NT2/D1 (cell line): ENCODE data around the gene TMEM270.

Experiments
- DNase-seq: peaks from one replicate; pipeline ENCODE4 v3.0.0-alpha.2; 2011; ENCODE audit warnings: low read depth, low spot score
- H3K27me3 ChIP-seq: 2 replicates; pipeline ENCODE4 v1.6.0; 2011; ENCODE audit warnings: mild to moderate bottlenecking; ENCODE audit not compliant: insufficient read length, insufficient read depth
- H3K36me3 ChIP-seq: 2 replicates; pipeline ENCODE4 v1.6.1; 2011; ENCODE audit warnings: mild to moderate bottlenecking, low read length, mixed read lengths; ENCODE audit not compliant: insufficient read depth, insufficient read length
- H3K4me1 ChIP-seq: 2 replicates; pipeline ENCODE4 v1.5.1; 2011; ENCODE audit not compliant: insufficient read depth, insufficient read length
- H3K4me3 ChIP-seq: 2 replicates; pipeline ENCODE4 v1.5.1; 2011; ENCODE audit warnings: low read depth; ENCODE audit not compliant: insufficient read length
- H3K9ac ChIP-seq: 2 replicates; pipeline ENCODE4 v1.6.0; 2011; ENCODE audit warnings: low read depth; ENCODE audit not compliant: insufficient read length
- H3K9me3 ChIP-seq: 2 replicates; pipeline ENCODE4 v1.5.1; 2011; ENCODE audit warnings: mild to moderate bottlenecking, low read length; ENCODE audit not compliant: insufficient read depth
- SUZ12 ChIP-seq: IDR thresholded peaks from 2 replicates; pipeline ENCODE4 v1.6.1; 2011; ENCODE audit not compliant: insufficient read length, insufficient read depth; ENCODE audit errors: extremely low read depth
- YY1 ChIP-seq: IDR thresholded peaks from 2 replicates; pipeline ENCODE4 v1.6.1; 2011; ENCODE audit not compliant: insufficient read length, insufficient read depth
- ZNF274 ChIP-seq: IDR thresholded peaks from 2 replicates; pipeline ENCODE4 v1.6.1; 2011; ENCODE audit warnings: mild to moderate bottlenecking, low read depth, low read length

TMEM270 gene

GRCh38 chr7:73850781-73851207 lies 10.2 kb upstream of the TMEM270 start:
- TF ChIP-seq YY1 (no peak), SUZ12 (no peak), ZNF274 (no peak)
- DNase-seq = no peak
- Histone ChIP-seq H3K4me1 (peaks cover 9% of the 10 kb centered on the region), H3K4me3 (no peak overlapping the region), H3K36me3 (no peaks in the 10 kb centered on the region), H3K27me3 (peaks cover 6% of the 10 kb centered on the region), H3K9ac (no peak overlapping the region), H3K9me3 (no peaks in the 10 kb centered on the region)

GRCh38 chr7:73851410-73852338 lies 9.3 kb upstream of the TMEM270 start:
- no peaks in the 10 kb centered on the region for H3K9me3 ChIP-seq
- H3K4me1 ChIP-seq = peaks cover 9% of the 10 kb centered on the region
- H3K27me3 ChIP-seq = peaks cover 6% of the 10 kb centered on the region
- no peak for DNase-seq
- H3K9ac ChIP-seq = no peak overlapping the region
- no peaks in the 10 kb centered on the region for H3K36me3 ChIP-seq
- H3K4me3 ChIP-seq = no peak overlapping the region
- no peak for TF ChIP-seq SUZ12
- TF ChIP-seq ZNF274 = no peak
- TF ChIP-seq YY1 = no peak

- no peak for DNase-seq
- TF ChIP-seq ZNF274 = no peak
- TF ChIP-seq SUZ12 = no peak
- no peak for TF ChIP-seq YY1
- Histone ChIP-seq H3K4me3 (no peak overlapping the region), H3K27me3 (peaks cover 6% of the 10 kb centered on the region), H3K36me3 (no peaks in the 10 kb centered on the region), H3K4me1 (peaks cover 7% of the 10 kb centered on the region), H3K9ac (no peak overlapping the region), H3K9me3 (no peaks in the 10 kb centered on the region)
These were observed 8.5 kb upstream of the TMEM270 start for GRCh38 chr7:73852500-73852899.

- DNase-seq = no peak
- TF ChIP-seq SUZ12 = no peak
- no peak for TF ChIP-seq ZNF274
- no peak for TF ChIP-seq YY1
- Histone ChIP-seq H3K4me1 (no peaks in the 10 kb centered on the region), H3K9ac (no peak overlapping the region), H3K4me3 (no peak overlapping the region), H3K36me3 (no peaks in the 10 kb centered on the region), H3K9me3 (no peaks in the 10 kb centered on the region), H3K27me3 (peaks cover 6% of the 10 kb centered on the region)
These were observed 4.0 kb upstream of the TMEM270 start for GRCh38 chr7:73856941-73857340.

GRCh38 chr7:73858807-73859206 lies 2.2 kb upstream of the TMEM270 start:
- no peak for DNase-seq
- Histone ChIP-seq H3K27me3 (peaks cover 6% of the 10 kb centered on the region), H3K9me3 (no peaks in the 10 kb centered on the region), H3K4me3 (no peak overlapping the region), H3K4me1 (no peaks in the 10 kb centered on the region), H3K36me3 (no peaks in the 10 kb centered on the region), H3K9ac (no peak overlapping the region)
- TF ChIP-seq YY1 (no peak), SUZ12 (no peak), ZNF274 (no peak)

GRCh38 chr7:73861305-73861704 lies 346 bp downstream of the TMEM270 start:
- TF ChIP-seq YY1 = no peak
- TF ChIP-seq SUZ12 = no peak
- TF ChIP-seq ZNF274 = no peak
- Histone ChIP-seq H3K9me3 (no peaks in the 10 kb centered on the region), H3K27me3 (no peaks in the 10 kb centered on the region)

GRCh38 chr7:73864981-73865711 lies 4.2 kb downstream of the TMEM270 start:
- Histone ChIP-seq H3K4me3 (no peak overlapping the region), H3K9me3 (no peaks in the 10 kb centered on the region), H3K4me1 (peaks cover 7% of the 10 kb centered on the region), H3K27me3 (no peaks in the 10 kb centered on the region), H3K9ac (no peak overlapping the region), H3K36me3 (no peaks in the 10 kb centered on the region)
- no peak for TF ChIP-seq SUZ12
- TF ChIP-seq YY1 = no peak
- TF ChIP-seq ZNF274 = no peak
- no peak for DNase-seq

More at GRCh38 chr7:73861305-73861704, 346 bp downstream of the TMEM270 start:
- Histone ChIP-seq H3K36me3 (no peaks in the 10 kb centered on the region), H3K4me3 (no peak overlapping the region), H3K9ac (no peak overlapping the region), H3K4me1 (no peaks in the 10 kb centered on the region)
- DNase-seq = no peak
